GM19328 (cell line): ENCODE results near the gene PLEKHA7.
"Not testable (repeated sequence)": the region's sequence is repeated elsewhere in the genome, so short reads cannot be mapped to it uniquely, and the experiment has no call there.

Experiments used
- ATAC-seq: cut with Tn5 transposase; IDR thresholded peaks from one replicate; pipeline ENCODE4 v1.9.1; 2021; ENCODE audit warnings: mild to moderate bottlenecking, moderate library complexity; ENCODE audit not compliant: unreplicated experiment

Gene PLEKHA7

GRCh38 chr11:16977136-16977993, 36.8 kb downstream of the PLEKHA7 start:
- ATAC-seq, result no peak

DNA sequence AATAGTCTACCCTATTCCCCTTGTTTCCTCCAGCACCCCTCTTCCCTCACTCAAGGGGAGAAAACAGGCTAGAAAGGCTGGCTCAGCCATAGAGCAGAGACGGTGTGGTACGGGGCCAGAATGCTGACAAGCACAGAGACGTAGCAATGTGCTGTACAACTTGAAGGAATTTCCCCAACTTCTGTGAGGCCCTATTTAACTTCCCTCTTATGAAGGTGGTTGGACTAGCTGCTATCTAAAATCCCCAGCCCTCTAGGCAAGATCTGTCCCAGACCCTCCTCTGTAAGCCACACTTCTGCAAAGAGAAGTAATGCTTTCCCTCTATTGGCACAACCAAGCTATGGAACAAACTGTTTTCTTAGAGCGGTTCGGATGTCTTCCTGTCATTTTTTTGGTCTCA, 37.8 kb downstream of the PLEKHA7 start:
- ATAC-seq, result no peak

- ATAC-seq, result no peak
Measured at GRCh38 chr11:16975906-16976305, 38.3 kb downstream of the PLEKHA7 start.

- ATAC-seq, result no peak
Measured at GRCh38 chr11:16973338-16973964, 40.8 kb downstream of the PLEKHA7 start.

- no peak for ATAC-seq
Measured at GRCh38 chr11:16969010-16969999, 44.9 kb downstream of the PLEKHA7 start.

- ATAC-seq, result no peak
Measured at GRCh38 chr11:16968196-16968595, 46.0 kb downstream of the PLEKHA7 start.

DNA sequence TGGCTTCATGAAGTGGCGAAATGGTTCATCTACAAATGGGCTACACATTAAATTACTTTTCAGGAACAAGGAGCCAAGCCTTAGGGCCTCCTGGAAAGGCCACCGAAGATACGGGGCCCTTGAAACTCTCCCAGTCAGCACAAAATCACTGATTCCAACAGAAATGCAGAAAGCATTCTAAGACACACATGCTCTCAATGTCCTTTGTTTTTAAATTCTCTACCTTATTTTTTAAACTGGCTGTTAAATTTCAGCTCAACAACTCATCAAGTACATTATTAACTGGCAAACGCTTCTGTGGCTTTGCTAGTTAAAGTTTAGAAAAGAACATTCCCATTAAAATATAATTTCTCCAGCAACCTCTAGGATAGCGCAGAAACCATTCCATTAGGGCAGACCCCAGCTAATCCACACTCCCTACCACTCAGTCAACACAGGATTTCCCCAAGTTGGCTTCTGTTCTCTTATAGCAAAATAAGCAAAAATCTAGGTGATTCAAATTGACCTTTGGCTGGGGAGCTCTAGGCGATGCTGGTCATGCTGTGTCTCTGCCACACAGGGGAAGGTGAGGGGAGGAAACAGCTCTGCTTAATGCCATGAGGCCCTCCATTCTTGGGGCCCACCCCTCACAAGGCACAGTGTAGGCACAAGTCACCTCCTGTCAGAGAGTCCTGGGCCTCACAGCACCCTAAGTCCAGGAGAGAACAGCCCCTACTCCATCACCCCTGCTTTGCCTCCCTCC, 47.1 kb downstream of the PLEKHA7 start:
- no peak for ATAC-seq

DNA sequence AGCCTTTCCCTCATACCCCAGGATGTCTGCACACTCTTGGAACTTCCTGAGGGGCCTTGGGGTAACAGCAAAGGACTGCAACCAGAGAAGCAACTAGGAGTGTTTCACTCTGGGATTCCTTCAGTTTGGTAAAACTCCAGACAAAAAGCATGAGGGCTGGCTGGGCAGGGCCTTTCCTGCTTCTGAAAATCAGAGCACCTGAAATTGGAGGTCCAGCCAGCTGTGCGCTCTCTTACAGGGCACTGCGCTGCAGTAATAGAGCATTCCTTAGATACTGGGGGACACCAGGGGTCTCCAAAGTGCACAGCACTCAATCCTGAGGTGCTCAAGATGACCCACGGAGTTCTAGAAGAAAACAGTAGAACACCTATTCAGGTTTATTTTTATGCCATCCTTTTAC, 49.7 kb downstream of the PLEKHA7 start:
- no peak for ATAC-seq

- ATAC-seq, result no peak
Measured at GRCh38 chr11:16963316-16963876, 50.8 kb downstream of the PLEKHA7 start.

DNA sequence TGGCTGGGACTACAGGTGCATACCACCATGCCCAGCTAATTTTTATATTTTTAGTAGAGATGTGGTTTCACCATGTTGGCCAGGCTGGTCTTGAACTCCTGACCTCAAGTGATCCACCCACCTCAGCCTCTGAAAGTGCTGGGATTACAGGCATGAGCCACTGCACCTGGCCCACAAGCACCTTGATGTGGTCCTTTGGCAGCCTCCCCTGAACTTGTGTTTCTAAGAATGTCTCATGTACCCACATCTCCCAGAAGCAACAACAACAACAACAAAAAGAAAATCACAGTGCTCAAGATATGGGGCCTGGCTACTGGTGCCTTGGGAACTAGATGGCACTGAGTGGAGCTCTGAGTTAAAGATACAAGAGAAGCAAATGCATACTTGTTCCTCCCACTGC, 51.6 kb downstream of the PLEKHA7 start:
- not testable (repeated sequence) for ATAC-seq

GRCh38 chr11:16962146-16962545, 52.1 kb downstream of the PLEKHA7 start:
- ATAC-seq, result no peak

DNA sequence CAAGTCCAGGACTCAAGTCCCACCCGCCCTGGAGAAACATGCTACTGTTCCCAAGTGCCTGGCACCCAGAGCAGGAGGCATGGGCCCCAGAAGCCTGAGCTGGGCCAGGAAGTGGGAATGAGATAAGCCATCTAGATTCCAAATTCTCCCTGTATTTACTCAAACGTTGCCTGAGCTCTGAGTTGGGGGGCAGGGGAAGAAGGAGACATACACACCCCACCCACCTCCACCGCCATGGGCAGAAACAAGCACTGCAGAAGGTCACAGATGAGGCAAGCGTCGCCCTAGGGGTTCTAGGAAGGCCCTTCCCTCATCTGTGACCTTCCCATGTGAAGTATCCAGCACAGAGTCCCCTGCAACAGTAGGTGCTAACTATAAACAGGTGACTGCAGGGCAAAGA, 54.0 kb downstream of the PLEKHA7 start:
- no peak for ATAC-seq

GRCh38 chr11:16959602-16960001, 54.6 kb downstream of the PLEKHA7 start:
- ATAC-seq, result no peak

- no peak for ATAC-seq
Measured at GRCh38 chr11:16958833-16959232, 55.4 kb downstream of the PLEKHA7 start.

- no peak for ATAC-seq
Measured at GRCh38 chr11:16956538-16957153, 57.6 kb downstream of the PLEKHA7 start.

- ATAC-seq, result no peak
Measured at GRCh38 chr11:16953663-16954062, 60.6 kb downstream of the PLEKHA7 start.

GRCh38 chr11:16946477-16947282, 67.5 kb downstream of the PLEKHA7 start:
- peak; percentile 56 for ATAC-seq

- peak; percentile 51 for ATAC-seq
Measured at GRCh38 chr11:16945671-16946469, 68.3 kb downstream of the PLEKHA7 start.
